Keratinocyte (primary cell): Measurements from ENCODE around the gene BIK. TPM values are rescaled to one million over a fixed set of nuclear protein-coding genes. Genes with fewer than 3 reads are reported as not detected.

ENCODE experiments used
- DNase-seq: peaks from one replicate; pipeline ENCODE4 v3.0.0-alpha.2; 2011; ENCODE audit warnings: low read depth, missing footprints, low spot score
- FAIRE-seq: peaks from 2 replicates; lab custom pipeline; 2011; peaks lifted over from hg19 to GRCh38; lab: Jason Lieb, UNC
- H2AFZ ChIP-seq: 2 replicates; pipeline ENCODE4 v1.6.0; 2012; ENCODE audit warnings: low read length, control low read depth, inconsistent platforms; ENCODE audit not compliant: control insufficient read depth
- H3K27ac ChIP-seq: 2 replicates; pipeline ENCODE4 v1.5.1; 2011; ENCODE audit warnings: low read length; ENCODE audit not compliant: control insufficient read depth, insufficient read depth
- H3K27me3 ChIP-seq: 3 replicates; pipeline ENCODE4 v1.6.0; 2011; ENCODE audit warnings: low read length; ENCODE audit not compliant: control insufficient read depth, insufficient read depth; ENCODE audit errors: extremely low read depth
- H3K36me3 ChIP-seq, 2 experiments: 2 replicates in 1 of 2; 3 replicates in 1 of 2; pipeline ENCODE4 v1.5.1; 2011; ENCODE audit warnings: low read length in 2 of 2, mild to moderate bottlenecking in 1 of 2; ENCODE audit not compliant: control insufficient read depth in 2 of 2, insufficient read depth in 2 of 2; ENCODE audit errors: extremely low read depth in 1 of 2
- H3K4me1 ChIP-seq: 3 replicates; pipeline ENCODE4 v1.5.1; 2011; ENCODE audit warnings: low read length; ENCODE audit not compliant: control insufficient read depth, insufficient read depth; ENCODE audit errors: extremely low read depth
- H3K4me2 ChIP-seq: 3 replicates; pipeline ENCODE4 v1.6.0; 2011; ENCODE audit warnings: low read depth, low read length; ENCODE audit not compliant: control insufficient read depth, insufficient read depth; ENCODE audit errors: extremely low read depth
- H3K4me3 ChIP-seq, 3 experiments: fragments of 200-600 bp in 1 of 3; sonication (generic) in 1 of 3; 2 replicates in 2 of 3; 3 replicates in 1 of 3; pipeline ENCODE4 v1.5.1; 2011 to 2016; ENCODE audit warnings: low read length in 3 of 3, mild to moderate bottlenecking in 3 of 3, control low read depth in 2 of 3, inconsistent platforms in 1 of 3, low read depth in 1 of 3, mixed read lengths in 1 of 3, mixed run types in 1 of 3, moderate library complexity in 1 of 3; ENCODE audit not compliant: control insufficient read depth in 2 of 3, insufficient read depth in 2 of 3; ENCODE audit errors: extremely low read depth in 1 of 3
- H3K79me2 ChIP-seq: 2 replicates; pipeline ENCODE4 v1.6.0; 2012; ENCODE audit warnings: low read length; ENCODE audit not compliant: control insufficient read depth, insufficient read depth
- H3K9ac ChIP-seq: 3 replicates; pipeline ENCODE4 v1.6.0; 2011; ENCODE audit warnings: low read length; ENCODE audit not compliant: control insufficient read depth, insufficient read depth; ENCODE audit errors: extremely low read depth
- H3K9me1 ChIP-seq: 3 replicates; pipeline ENCODE4 v1.6.0; 2011; ENCODE audit warnings: low read length; ENCODE audit not compliant: control insufficient read depth, insufficient read depth; ENCODE audit errors: extremely low read depth
- H3K9me3 ChIP-seq: 2 replicates; pipeline ENCODE4 v1.5.1; 2012; ENCODE audit warnings: low read depth, low read length; ENCODE audit not compliant: control insufficient read depth
- H4K20me1 ChIP-seq: 3 replicates; pipeline ENCODE4 v1.6.0; 2011; ENCODE audit warnings: low read length; ENCODE audit not compliant: control insufficient read depth, insufficient read depth; ENCODE audit errors: extremely low read depth
- EZH2 ChIP-seq: IDR thresholded peaks from one replicate; pipeline ENCODE4 v1.6.1; 2012; ENCODE audit warnings: inconsistent platforms, mild to moderate bottlenecking, low read length, moderate library complexity
- dilution Hi-C: fragments of 300-500 bp; cut with MboI; formaldehyde crosslinking; loops from one replicate; pipeline ENCODE4 v1.7.0; 2020; ENCODE audit warnings: low sequenced_read_pairs; ENCODE audit not compliant: extremely low pct_ligation_motif_present
- polyA plus RNA-seq, 5 experiments: library from polyadenylated mRNA; depleted of rRNA in 3 of 5; stranded (reverse) in 3 of 5; stranded (forward) in 1 of 5; unstranded in 1 of 5; fragments of >200 nt; gene quantifications; 1 replicate in 1 of 5; 2 replicates in 3 of 5; 3 replicates in 1 of 5; pipeline versions ENCODE4 v1.2.1 to v1.2.3, GENCODE V29; 2011 to 2012; ENCODE audit warnings: missing spikeins in 2 of 5, low read depth in 1 of 5, low replicate concordance in 1 of 5
- TF ChIP-seq, protein P1 (sequence below), 3 experiments: IDR thresholded peaks in 1 of 3; conservative IDR thresholded peaks in 1 of 3; optimal IDR thresholded peaks in 1 of 3; 2 replicates in 2 of 3; 3 replicates in 1 of 3; pipeline versions ENCODE3 to v1.5.1; 2011; ENCODE audit warnings: low read length in 3 of 3, mild to moderate bottlenecking in 3 of 3, moderate library complexity in 2 of 3, control low read depth in 1 of 3, inconsistent platforms in 1 of 3; ENCODE audit not compliant: insufficient read depth in 2 of 3; ENCODE audit errors: extremely low read depth in 1 of 3

The BIK gene
- polyA plus RNA-seq, 1 donor (not counting 4 experiments of a cell fraction or from before 2014, with no cell fraction given): 4.4 TPM

DNA sequence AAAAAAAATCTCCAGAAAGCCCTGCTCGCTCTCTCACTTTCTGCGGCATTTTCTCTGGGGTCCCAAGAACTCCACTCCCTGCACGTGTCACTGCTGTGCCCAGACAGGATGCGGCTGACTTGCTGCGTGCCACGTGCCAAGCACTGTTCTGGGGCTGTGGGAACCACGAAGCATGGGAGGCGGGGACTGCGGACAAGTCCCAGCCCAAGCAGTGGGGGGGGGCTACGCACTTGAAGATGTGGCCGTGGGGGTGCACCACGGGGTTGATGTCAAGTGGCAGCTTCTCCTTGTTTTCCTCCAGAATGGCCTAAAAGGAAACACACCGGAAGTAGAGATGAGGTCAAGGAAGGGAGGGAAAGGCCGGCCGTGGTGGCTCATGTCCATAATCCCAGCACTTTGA is 65.5 kb downstream of the BIK start:
- no peaks in the 10 kb centered on the region for H3K27me3 ChIP-seq
- H3K27ac ChIP-seq: no peak overlapping the region
- H3K9me3 ChIP-seq: no peaks in the 10 kb centered on the region
- dilution Hi-C loops: no loop called here
- H4K20me1 ChIP-seq: no peaks in the 10 kb centered on the region
- H3K4me2 ChIP-seq: no peak overlapping the region
- no peak for TF ChIP-seq EZH2
- TF ChIP-seq, protein P1, sequence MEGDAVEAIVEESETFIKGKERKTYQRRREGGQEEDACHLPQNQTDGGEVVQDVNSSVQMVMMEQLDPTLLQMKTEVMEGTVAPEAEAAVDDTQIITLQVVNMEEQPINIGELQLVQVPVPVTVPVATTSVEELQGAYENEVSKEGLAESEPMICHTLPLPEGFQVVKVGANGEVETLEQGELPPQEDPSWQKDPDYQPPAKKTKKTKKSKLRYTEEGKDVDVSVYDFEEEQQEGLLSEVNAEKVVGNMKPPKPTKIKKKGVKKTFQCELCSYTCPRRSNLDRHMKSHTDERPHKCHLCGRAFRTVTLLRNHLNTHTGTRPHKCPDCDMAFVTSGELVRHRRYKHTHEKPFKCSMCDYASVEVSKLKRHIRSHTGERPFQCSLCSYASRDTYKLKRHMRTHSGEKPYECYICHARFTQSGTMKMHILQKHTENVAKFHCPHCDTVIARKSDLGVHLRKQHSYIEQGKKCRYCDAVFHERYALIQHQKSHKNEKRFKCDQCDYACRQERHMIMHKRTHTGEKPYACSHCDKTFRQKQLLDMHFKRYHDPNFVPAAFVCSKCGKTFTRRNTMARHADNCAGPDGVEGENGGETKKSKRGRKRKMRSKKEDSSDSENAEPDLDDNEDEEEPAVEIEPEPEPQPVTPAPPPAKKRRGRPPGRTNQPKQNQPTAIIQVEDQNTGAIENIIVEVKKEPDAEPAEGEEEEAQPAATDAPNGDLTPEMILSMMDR (optimal IDR thresholded peaks at IDR 0.05 in 1 of 3, IDR thresholded peaks at IDR 0.05 in 1 of 3, conservative IDR thresholded peaks at IDR 0.05 in 1 of 3; ENCODE audit: extremely low read depth in 1 of 3, insufficient read depth in 2 of 3, low read length in 3 of 3): no peak
- no peak overlapping the region for H3K4me3 ChIP-seq
- peaks cover under 1% of the 10 kb centered on the region for H3K79me2 ChIP-seq
- H3K36me3 ChIP-seq: peaks cover 33 to 46% of the 10 kb centered on the region in 2 experiments
- no peaks in the 10 kb centered on the region for H3K9me1 ChIP-seq
- no peak for FAIRE-seq
- no peak overlapping the region for H3K9ac ChIP-seq
- peaks cover 6% of the 10 kb centered on the region for H3K4me1 ChIP-seq
- DNase-seq: no peak
- H2AFZ ChIP-seq: no peak overlapping the region

- H3K4me2 ChIP-seq: no peak overlapping the region
- no peak overlapping the region for H3K4me3 ChIP-seq
- DNase-seq (no peak), FAIRE-seq (no peak)
- peaks cover 36% of the 10 kb centered on the region in 2 experiments for H3K36me3 ChIP-seq
- H3K9ac ChIP-seq: no peak overlapping the region
- H3K9me1 ChIP-seq: no peaks in the 10 kb centered on the region
- peaks cover 4% of the 10 kb centered on the region for H3K79me2 ChIP-seq
- no peak overlapping the region for H2AFZ ChIP-seq
- no peaks in the 10 kb centered on the region for H3K27me3 ChIP-seq
- dilution Hi-C loops: no loop called here
- no peaks in the 10 kb centered on the region for H3K9me3 ChIP-seq
- TF ChIP-seq, protein P1 (optimal IDR thresholded peaks at IDR 0.05 in 1 of 3, IDR thresholded peaks at IDR 0.05 in 1 of 3, conservative IDR thresholded peaks at IDR 0.05 in 1 of 3; ENCODE audit: extremely low read depth in 1 of 3, insufficient read depth in 2 of 3, low read length in 3 of 3): no peak
- H3K27ac ChIP-seq: no peak overlapping the region
- peaks cover 6% of the 10 kb centered on the region for H3K4me1 ChIP-seq
- no peaks in the 10 kb centered on the region for H4K20me1 ChIP-seq
Measured at GRCh38 chr22:43177479-43177878, 66.9 kb downstream of the BIK start.

Other genes with a start within 250 kb of the BIK start
- 50.7 to 57.2 TPM (median 55.5 TPM) in 3 replicates for gene PACSIN2, start 95.6 kb upstream of the BIK start, polyA plus RNA-seq
- 3.5 to 6.0 TPM (median 3.9 TPM) in 3 replicates for gene TTLL1, start 21.4 kb upstream of the BIK start, polyA plus RNA-seq
- gene MCAT, start 32.6 kb downstream of the BIK start, polyA plus RNA-seq: 13.9 to 17.1 TPM (median 15.6 TPM) in 3 replicates
- 139 to 405 TPM (median 155 TPM) in 3 replicates for gene TSPO, start 40.8 kb downstream of the BIK start, polyA plus RNA-seq
- 22.1 to 30.4 TPM (median 28.0 TPM) in 3 replicates for gene TTLL12, start 76.4 kb downstream of the BIK start, polyA plus RNA-seq
- not detected in 3 replicates for gene SCUBE1, start 232.6 kb downstream of the BIK start, polyA plus RNA-seq